Measurements from ENCODE around the gene MSGN1.

GRCh38 chr2:17830053-17831034 is 14.1 kb downstream of the MSGN1 start:
- TF ChIP-seq PATZ1 (CRISPR knock-in tag; IDR thresholded peaks at IDR 0.05; ENCODE audit: borderline replicate concordance) (no peak), ZNF565 (CRISPR knock-in tag; conservative IDR thresholded peaks at IDR 0.05; ENCODE audit: low read depth) (0 out of 2 replicates have a peak, but pooled peaks have one; percentile 53), ZFP30 (CRISPR knock-in tag; IDR thresholded peaks at IDR 0.05) (no peak)
